Nucleus accumbens (tissue), 56 donors: ENCODE measurements around the gene MUSK.
"Not testable (repeated sequence)": the region's sequence is repeated elsewhere in the genome, so short reads cannot be mapped to it uniquely, and the experiment has no call there.

Experiments used
- DNase-seq, 56 donors: peaks; one replicate each; lab custom pipeline; 2025; lab: John Stamatoyannopoulos, UW

The MUSK gene

DNA sequence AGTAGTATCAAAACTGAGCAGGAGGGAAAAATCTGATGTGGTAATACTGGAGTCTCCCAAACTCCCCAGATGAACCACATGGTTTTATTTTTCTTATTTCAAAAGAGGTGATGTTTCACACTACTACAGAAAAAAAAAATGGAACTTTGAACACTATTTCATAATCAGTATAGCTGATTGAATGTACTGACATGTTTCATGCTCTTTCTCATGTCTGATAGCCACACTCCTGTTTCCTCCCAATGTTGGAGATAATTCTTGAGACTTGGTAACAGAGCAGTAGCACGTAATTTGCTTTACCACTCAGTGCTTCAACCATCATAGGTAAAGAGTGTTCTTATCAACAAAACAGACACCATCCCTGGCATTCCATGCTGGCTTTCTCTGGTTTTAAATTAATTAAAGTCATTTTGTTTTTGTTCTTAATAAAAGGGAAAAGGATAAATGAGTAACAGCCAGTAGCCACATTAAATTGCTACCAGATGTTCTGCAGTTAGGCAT is 85.2 kb downstream of the MUSK start:
- DNase-seq: no peak

DNA sequence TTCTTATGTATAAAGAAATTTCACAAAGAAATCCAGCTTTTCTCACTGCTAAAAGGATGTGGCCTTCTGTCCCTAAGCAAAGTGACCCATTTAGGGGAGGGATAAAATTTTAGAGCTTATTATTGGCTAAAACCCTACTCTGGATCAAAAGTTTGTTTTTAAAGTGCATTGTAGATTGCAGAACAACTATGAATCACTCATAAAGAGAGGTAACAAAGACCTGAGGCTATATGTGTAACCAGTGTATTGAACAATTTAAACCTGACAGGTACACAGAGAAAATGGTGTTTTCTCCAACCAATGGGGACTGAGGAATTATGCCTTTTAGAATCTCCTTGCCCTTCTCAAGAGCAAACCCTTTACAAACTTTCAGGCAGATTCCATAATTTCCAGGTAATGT is 86.6 kb downstream of the MUSK start:
- DNase-seq: no peak

DNA sequence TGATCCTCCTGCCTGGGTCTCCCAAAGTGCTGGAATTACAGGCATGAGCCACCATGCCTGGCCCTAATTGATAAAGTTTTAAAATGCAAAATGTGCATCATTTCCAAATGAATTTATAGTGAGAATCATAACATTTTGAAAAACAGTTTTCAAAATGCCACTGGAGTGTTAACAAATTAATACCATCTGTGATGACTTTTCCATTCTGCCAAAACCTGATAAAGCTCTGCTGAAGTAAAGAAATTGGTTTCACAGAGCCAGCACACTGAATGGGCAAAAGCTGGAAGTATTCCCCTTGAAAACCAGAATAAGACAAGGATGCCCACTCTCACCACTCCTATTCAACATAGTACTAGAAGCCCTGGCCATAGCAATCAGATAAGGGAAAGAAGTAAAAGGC is 89.6 kb downstream of the MUSK start:
- DNase-seq: no peak

DNA sequence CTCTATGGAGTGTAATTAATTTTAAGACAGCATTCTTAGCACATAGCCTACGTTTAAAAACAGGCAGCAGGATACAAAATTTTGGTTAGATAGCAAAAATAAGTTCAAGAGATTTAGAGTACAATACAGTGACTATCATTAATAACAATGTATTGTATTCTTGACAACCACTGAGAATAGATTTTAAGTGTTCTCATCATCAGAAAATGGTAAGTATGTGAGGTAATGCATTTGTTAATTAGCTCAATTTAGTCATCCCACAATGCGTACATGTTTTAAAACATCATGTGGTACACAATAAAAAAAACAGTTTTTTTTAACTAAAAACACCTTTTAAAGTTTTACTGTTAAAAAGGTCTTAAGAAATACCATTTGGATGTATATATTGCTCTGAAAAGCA is 94.2 kb downstream of the MUSK start:
- DNase-seq: no peak

DNA sequence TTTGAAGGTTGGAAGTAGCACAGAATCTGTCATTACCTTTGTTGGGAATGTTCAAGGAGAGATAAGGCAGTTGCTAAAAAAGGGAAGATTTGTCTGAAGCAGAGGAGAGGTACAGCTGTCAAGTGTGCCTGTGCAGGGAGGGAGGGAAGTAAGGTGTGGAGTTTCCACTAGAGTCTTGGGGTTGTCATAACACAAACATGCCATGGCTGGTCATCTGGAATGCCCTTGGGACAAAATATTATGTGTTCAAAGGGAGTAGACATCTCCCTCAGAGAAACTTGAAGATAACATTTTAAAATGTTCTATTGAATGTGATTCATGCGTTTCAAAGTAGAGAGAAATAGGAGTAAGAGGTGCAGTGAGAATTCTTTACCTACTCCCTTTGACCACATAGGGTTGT is 95.0 kb downstream of the MUSK start:
- no peak for DNase-seq

DNA sequence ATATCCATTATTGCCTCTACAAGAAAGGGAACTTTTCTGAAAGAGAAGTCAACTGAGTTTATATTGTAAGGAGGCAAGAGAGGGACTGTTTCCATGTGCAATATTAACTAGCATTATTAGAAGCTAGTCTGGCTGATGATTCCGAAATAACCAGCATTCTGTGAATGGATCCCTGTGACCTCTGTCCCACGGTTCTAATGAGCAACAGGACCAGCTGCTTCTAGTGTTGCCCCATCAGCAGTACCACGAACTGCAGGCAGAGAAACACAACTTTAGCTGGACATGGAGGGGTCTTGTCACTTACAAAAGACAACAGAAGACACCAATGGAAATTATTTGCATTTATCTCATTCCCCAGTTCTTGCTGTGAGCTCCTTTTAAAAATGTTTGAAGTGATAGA is 95.4 kb downstream of the MUSK start:
- DNase-seq: no peak

DNA sequence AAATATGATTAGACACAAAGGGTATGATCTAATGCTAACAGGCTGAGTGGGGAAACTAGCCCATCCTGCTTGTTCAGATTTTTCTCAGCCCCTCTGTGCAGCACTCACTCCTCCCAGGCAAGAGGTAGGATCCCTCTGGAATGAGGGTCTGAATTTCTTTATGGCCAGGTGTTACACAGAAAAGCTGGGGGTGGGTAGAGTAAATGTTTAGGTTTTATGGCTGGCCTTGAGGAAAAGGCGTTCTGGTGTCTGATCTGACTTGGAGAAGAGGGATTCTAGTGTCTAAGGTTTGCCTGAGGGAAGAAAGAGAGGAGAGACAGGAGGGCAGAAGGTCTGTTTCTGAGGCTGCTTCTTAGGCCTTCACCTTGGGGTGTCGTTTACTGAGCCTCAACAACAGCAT is 97.3 kb downstream of the MUSK start:
- DNase-seq: no peak

DNA sequence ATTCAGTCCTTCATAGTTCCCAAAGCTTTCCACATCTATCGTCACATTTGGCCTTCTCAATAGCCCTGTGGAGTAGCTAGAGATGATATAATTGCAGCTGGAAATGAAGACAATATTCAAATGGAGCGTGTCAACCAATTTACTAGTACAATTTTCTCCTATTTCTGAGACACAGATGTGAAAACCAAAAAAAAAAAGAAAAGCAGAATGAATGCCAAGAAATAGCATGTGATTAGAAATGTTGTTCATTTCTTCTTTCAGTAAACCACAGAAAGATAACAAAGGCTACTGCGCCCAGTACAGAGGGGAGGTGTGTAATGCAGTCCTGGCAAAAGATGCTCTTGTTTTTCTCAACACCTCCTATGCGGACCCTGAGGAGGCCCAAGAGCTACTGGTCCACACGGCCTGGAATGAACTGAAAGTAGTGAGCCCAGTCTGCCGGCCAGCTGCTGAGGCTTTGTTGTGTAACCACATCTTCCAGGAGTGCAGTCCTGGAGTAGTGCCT is 99.0 kb downstream of the MUSK start:
- DNase-seq: peak in 30 of 56 donors; percentile 4 to 67 (median 26)

DNA sequence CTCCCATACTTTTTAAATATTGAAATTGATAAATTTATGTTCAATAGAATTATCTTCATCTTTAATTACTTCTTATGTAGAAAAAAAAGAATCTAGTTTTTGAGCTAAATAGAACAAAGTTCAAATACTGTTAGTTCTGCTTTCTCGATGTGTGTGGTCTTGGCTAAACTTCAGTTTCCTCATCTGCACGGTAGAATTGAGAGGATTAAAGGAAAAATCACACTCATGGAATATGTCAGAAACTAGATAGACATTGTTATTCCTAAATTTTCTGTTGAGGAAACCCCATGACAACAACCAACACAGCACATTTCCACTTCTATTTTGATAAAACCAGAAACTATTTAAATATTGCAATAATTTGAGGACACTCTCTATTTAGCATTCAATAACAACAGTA is 100.3 kb downstream of the MUSK start:
- DNase-seq: no peak

DNA sequence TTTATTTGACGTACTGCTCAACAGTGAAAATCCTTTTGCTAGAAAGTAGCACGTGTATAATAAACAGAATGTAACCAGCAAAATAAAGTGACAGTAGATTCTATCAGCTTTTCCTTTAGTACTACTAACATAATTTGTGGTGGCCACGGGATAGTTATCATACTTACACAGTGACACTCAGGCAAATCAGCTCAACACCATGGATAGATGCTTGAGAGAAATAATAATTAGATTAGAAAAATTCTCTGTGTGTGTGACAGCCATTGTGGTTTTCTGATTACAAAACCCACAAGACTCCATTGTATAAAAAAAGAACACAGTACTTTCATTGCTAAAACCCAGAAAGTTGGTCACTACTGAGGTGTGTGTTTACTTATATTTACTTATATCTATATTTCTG is 101.1 kb downstream of the MUSK start:
- no peak for DNase-seq

DNA sequence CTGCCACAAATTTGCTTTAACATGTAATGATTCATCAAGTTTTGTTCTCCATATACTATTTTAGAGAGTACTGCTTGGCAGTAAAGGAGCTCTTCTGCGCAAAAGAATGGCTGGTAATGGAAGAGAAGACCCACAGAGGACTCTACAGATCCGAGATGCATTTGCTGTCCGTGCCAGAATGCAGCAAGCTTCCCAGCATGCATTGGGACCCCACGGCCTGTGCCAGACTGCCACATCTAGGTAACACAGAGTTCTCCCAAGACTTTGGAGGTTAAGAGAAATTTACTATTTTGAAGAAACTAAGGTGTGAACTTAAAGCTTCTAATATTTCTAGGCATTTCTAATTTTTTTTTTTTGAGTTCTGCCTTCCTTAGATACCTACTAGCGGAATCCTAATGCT is 107.1 kb downstream of the MUSK start:
- peak in 1 of 56 donors; percentile 4 for DNase-seq

DNA sequence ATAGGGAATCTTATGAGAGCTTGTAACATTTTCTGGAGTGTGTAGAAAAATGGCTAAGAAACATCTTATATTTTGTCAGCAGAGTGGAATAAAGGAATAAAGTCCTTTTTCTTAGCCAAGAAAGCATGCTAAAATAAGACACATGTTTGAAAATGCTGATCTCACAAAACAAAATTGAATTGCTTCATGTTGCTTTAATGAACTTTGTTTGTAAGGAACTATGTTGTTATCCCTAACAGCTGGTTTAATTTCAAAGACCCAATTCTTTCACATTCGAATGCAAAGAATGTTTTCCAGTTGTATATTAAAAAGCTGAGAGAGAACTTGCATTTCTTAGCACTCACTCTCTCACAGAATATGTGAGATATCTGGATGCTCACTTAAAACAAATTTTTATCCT is 107.6 kb downstream of the MUSK start:
- DNase-seq: no peak

DNA sequence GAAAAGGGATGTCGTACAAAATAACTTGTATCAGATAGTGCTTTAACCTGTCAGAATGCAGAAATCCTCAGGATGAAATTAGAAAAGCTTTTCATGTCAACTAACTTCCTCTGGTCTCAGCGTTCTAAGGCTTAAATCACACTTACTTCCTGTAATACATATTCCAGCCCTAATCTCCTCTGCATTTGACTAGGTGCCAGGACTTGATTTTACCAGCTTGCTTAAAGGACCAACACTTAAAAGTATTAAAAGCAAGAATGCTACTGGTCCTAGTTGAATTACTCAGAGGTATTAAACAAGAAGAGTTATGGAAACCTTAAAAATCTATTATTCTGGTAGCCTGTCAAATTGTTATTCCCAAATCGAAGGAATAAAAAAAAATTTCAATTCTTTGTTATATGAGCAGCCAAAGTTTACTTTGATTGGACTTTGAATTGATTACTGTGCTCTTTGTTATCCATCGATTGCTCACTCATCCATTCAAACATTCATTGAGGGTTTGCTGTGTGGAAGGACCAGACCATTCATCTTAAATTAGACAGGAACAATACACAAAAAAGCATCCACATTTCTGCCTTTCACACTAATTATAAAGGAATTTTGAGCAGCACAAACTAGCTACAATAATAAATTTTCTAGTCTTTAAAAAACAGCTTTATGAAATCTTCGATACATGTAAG is 108.7 kb downstream of the MUSK start:
- no peak for DNase-seq

DNA sequence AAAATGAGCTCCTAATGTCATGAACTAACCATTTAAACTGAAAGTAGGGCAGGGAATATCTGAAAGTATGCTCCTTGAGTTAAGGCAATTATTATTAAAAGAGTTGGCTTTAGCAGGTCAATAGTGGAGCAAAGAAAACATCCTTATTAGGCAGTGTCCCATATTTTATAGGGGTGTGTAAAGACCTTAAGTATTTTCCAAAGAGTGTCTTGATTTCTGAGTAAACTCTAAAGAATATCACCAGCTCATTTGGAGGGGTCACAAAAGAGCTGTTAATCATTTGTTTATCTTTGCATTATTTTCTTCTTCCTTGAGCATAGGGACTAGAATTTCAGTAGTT is 109.3 kb downstream of the MUSK start:
- DNase-seq: no peak

DNA sequence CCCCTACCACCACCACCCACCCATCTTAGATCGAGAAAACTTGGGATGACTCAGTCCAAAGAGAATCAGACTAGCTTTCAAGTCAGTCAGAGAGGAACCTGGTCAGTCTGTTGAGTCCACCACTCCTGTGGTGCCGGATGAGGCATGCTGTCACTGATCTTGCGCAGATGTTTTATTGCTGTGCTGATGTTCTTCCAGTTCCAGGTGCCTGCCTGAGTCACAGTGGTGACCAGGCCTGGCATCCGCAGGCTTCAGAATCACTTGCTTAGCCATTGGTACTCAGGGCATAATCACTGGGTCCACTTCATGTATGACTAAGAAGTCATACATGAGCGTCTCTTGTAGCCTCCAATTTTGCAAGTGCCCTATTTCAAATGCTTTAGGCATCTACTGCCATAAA is 114.1 kb downstream of the MUSK start:
- DNase-seq: no peak

DNA sequence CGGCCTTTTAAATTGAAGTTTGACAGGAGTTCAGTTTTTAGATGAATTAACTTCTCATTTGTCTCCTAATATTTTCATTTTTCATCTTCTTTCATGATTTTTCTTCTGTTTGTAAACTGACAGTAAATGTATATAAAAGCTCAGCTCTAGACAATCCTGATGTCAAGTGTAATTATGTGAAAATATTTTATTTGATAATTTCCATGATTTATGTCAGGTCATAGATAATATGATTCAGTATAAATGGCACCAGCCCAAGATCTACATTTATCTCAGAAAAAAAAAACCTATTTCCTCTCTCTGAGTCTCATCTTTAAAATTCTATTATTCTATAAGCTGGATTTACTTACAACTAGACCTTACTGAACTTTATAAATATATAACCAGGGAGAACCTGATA is 115.7 kb downstream of the MUSK start:
- no peak for DNase-seq

DNA sequence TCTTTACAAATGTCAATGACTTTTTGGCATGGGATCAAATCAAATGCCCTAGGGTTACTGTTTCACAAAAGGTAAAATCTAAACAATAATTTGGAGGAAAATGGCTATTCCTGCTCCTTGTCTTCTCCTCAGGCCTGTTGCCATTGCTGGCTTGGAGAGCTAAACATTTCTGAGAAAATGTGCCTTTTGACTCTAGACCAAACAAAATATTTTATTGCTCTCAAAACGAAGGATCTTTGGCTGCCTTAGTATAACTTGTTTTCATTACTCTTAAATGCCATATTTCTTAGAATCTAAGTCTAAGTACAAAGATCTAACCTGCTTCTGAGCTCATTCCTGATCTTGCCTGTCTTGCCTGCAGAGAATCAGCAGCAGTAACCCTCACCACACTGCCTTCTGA is 116.6 kb downstream of the MUSK start:
- no peak for DNase-seq

DNA sequence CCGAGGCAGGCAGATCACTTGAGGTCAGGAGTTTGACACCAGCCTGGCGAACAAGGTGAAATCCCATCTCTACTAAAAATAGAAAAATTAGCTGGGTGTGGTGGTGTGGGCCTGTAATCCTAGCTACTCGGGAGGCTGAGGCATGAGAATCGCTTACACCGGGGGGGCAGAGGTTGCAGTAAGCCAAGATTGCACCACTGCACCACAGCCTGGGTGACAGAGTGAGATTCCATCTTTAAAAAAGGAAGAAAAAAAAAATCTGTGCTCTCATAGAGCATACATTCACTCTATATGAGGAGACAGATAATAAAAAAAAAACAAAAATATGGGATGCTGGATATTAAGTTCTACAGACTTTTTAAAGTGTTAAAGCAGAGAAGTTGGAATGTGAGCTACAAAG is 119.8 kb downstream of the MUSK start:
- not testable (repeated sequence) for DNase-seq

DNA sequence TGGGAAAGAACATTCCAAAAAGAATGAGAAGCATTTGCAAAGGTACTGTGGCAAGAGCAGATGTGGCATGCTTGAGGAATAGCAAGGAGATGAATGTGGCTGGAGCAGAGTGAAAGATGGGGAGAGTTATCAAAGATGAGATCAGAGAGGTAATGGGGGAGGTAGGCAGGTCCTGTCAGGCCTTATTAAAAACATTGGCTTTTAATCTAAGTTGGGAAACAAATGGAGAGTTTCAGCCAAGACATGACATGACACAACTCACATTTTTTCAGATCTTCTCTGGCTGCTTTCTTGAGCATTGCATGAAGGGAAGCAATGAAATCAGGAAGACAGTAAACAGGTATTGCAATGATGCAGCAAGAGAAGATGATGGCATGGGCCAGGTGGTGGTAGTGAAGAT is 120.3 kb downstream of the MUSK start:
- DNase-seq: no peak

DNA sequence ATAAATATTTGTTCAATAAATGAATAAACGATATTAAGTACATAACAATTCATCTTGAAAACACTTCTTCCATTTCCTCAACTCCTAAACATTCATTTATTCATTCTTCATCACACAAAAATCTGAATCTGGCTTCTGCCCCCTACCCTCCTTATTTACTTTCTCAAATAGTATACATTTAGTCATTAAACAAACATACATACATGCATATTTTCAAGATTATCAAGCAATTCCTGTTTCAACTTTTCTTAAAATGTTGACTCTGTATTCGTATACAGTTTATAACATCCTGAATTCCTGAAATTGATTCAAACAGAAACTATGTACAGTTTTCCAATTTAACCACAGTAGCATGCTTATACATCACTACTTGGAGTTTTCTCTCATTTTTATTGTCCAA is 129.0 kb downstream of the MUSK start:
- DNase-seq: no peak

DNA sequence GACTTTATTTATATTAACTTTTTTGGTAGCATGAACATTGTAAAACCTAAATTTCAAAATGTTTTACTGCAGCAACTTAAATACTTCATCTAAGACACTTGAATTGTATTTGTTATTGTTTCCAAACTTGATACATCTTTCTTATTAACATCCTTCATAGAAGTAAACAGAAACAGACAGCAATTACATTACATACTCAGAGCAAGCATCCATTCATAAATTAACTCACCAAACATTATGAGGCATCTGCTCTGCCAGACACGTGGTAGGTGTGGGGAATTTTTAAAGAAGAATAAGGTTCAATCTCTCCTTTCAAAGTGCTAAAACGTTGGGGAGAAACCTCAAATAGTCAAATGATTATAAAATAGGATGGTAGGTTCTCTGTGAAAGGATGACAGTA is 130.8 kb downstream of the MUSK start:
- DNase-seq: no peak

DNA sequence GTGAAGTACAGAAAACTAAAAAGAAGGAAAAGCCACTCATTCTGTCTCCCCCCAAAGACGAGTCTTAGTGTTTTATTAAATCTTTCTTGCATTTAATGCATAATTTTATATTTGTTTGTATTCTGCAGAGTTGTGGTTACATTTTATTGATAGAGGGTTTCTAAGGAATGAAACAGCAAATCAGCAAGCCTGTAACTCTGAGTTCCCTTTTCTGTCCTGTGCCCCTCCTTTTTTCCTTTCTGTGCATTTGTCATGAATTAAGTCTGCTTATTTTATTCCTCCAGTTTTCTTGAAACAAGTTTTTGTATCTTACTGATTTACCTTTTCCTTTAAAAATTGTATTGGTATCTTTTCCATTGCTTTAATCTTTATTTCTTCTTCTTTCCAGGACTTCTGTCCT is 132.8 kb downstream of the MUSK start:
- DNase-seq: no peak

DNA sequence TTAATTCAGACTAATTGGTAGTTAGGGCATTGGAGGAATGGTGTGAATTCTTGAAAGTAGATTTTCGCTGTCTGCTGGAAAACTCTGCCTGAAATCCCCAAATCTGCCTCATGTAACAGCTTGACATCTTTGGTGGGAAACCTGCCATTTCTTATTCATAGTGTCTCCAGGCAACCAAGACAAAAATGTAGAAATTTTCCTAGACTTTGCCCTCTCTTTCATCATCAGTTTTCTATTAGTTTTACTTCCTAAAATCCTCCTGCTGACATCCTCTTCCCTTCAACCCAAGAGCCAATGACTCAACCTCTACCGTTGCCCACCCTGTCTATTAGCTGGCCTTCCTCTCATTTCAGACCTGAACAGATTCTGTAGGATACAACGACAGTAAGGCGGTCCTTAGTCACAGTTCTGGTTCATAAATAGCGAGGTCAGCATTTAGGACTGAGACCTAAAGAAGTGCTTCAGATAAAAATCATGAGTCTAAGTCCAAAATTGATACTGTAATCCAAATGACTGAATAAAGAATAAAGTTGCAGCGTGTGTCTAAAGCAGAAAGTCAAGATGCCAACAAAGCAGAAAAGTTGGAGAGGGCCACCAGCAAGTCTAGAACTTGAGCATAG is 133.9 kb downstream of the MUSK start:
- DNase-seq: no peak
